ENCODE results near the gene MCHR1. TPM values are rescaled to one million over a fixed set of nuclear protein-coding genes. Genes with fewer than 3 reads are reported as not detected.

The MCHR1 gene
- not detected in 2 replicates for total RNA-seq

- DNase-seq (ENCODE audit: low spot score), result no peak
- peaks cover 31% of the 10 kb centered on the region for H3K4me1 Mint-ChIP-seq (ENCODE audit: low read depth)
- H3K36me3 Mint-ChIP-seq (ENCODE audit: low read depth), result no peaks in the 10 kb centered on the region
- intact Hi-C loops (cut with micrococcal nuclease), result no loop called here
- no peaks in the 10 kb centered on the region for H3K9me3 Mint-ChIP-seq
- no peak within 1 kb of the TSS for H3K4me3 Mint-ChIP-seq
- peak within 1 kb of the TSS; percentile 12 for H3K27ac Mint-ChIP-seq
- peaks cover 12% of the 10 kb centered on the region for H3K27me3 Mint-ChIP-seq (ENCODE audit: insufficient read depth)
These were observed at the start of gene MCHR1 for GRCh38 chr22:40679249-40679963. Gene MCHR1 (plus strand): TSS chr22:40679484. CDS start chr22:40679653, 169 bp downstream.

DNA sequence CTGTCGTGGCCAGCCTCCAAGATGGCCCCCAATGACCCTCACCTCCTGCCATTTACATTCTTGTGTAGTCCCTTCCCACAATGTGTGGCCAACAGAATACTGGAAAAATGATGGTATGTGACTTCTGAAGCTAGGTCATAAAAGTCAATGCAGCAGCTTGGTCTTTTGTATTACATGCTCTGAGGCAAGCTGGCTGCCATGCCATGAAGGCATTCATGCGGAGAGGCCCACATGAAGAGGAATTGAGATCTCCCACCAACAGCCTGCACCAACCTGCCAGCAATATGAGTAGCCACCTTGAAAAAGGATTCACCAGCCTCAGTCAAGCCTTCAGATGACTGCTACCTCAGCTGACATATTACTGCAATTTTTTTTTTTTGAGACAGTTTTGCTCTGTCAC is 47.4 kb upstream of the MCHR1 start:
- peaks cover 2% of the 10 kb centered on the region for H3K36me3 Mint-ChIP-seq (ENCODE audit: low read depth)
- no peaks in the 10 kb centered on the region for H3K27me3 Mint-ChIP-seq (ENCODE audit: insufficient read depth)
- H3K4me3 Mint-ChIP-seq, result no peak overlapping the region
- no peak for DNase-seq (ENCODE audit: low spot score)
- H3K9me3 Mint-ChIP-seq, result no peaks in the 10 kb centered on the region
- H3K27ac Mint-ChIP-seq, result no peak overlapping the region
- H3K4me1 Mint-ChIP-seq (ENCODE audit: low read depth), result peaks cover 51% of the 10 kb centered on the region
- intact Hi-C loops (cut with micrococcal nuclease), result loop anchor here (10.0 kb wide), 2 partner anchors 587 to 727 kb away; partner anchors contain the start of gene GRAP2

GRCh38 chr22:40633036-40633435 is 46.2 kb upstream of the MCHR1 start:
- no peak overlapping the region for H3K4me3 Mint-ChIP-seq
- no peak overlapping the region for H3K27ac Mint-ChIP-seq
- intact Hi-C loops (cut with micrococcal nuclease), result loop anchor here (10.0 kb wide), 2 partner anchors 588 to 728 kb away; partner anchors contain the start of gene GRAP2
- peaks cover 45% of the 10 kb centered on the region for H3K4me1 Mint-ChIP-seq (ENCODE audit: low read depth)
- H3K36me3 Mint-ChIP-seq (ENCODE audit: low read depth), result peaks cover 3% of the 10 kb centered on the region
- no peak for DNase-seq (ENCODE audit: low spot score)
- H3K27me3 Mint-ChIP-seq (ENCODE audit: insufficient read depth), result no peaks in the 10 kb centered on the region
- H3K9me3 Mint-ChIP-seq, result no peaks in the 10 kb centered on the region

DNA sequence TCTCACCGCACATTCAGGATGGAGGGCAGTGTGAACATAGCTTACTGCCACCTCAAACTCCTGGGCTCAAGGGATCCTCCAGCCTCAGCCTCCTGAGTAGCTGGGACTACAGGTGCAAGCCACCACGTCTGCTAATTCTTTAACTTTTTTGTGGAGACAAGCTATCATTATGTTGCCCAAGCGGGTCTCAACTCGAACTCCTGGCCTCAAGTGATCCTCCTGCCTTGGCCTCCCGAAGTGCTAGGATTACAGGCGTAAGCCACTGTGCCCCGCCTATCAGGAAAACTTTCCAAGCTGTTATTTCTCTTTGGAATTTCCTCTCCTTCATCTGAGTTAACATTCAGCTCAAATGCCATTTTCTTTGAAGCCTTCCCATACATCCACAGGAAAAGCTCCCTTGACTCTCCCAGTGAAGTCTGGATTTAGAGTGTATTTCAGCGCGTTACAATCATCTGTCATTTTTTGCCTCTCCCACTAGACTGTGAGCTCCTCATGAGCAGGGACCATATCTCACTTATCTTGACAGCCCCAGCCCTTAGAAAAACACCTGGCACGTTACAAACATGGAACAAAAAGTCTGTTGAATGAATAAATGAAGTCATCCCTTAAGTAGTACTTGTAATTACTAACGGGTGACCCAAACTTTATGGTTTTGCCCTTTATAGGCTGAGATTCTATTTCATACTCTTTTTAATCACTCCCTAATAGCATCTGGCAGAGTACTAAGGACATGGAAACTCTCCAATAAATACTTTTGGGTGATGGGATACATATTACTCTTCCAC is 45.0 kb upstream of the MCHR1 start:
- Mint-ChIP-seq H3K27ac (no peak overlapping the region), H3K4me1 (ENCODE audit: low read depth) (peaks cover 35% of the 10 kb centered on the region), H3K9me3 (no peaks in the 10 kb centered on the region), H3K27me3 (ENCODE audit: insufficient read depth) (no peaks in the 10 kb centered on the region), H3K36me3 (ENCODE audit: low read depth) (peaks cover 3% of the 10 kb centered on the region), H3K4me3 (peak overlapping the region; percentile 91)
- DNase-seq (ENCODE audit: low spot score), result no peak
- intact Hi-C loops (cut with micrococcal nuclease), result loop anchor here (10.0 kb wide), 2 partner anchors 590 to 730 kb away; partner anchors contain the start of gene GRAP2

DNA sequence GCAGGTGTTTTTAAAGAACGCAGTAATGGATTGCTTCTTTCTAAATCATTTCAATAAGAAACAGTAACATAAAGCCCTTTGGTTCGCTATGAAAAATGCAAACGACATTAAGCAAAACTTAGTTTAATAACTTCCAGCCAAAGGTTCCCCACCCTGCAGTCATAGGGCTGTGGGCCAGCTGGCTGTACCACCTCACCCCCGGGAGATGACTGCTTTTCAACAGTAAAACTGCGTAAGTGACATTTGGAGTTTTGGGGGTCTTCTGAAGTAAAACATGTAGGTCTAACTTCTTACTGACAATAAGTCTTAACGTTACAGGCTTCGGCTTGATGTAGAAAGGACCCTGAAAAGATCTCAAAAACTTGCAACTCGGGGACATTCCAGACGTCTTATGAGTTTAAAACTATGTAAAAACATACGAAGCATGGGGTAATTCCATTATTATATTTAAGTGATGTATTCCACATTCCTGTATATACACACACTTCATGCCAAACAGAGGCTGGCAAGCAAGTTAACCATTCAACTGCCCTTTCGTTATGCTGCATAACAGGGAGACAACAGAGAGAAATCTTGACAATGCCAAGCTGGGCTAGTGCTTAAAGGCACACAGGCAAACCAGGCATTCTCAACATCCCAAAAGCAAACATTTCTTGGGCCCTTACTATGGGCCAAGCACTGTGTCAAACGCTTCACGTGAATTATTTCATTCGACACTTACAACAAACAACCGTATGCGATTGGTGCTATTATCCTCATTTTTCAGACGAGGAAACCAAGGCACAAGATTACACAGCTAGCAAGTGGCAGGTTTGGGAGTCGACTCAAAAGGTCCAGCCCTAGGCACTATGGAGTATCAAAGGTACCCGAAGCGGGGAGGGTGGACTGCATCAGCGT is 44.0 kb upstream of the MCHR1 start:
- peak overlapping the region; percentile 40 for H3K27ac Mint-ChIP-seq
- H3K4me1 Mint-ChIP-seq (ENCODE audit: low read depth), result peaks cover 35% of the 10 kb centered on the region
- DNase-seq (ENCODE audit: low spot score), result no peak
- H3K36me3 Mint-ChIP-seq (ENCODE audit: low read depth), result peaks cover 3% of the 10 kb centered on the region
- H3K4me3 Mint-ChIP-seq, result peak overlapping the region; percentile 91
- no peaks in the 10 kb centered on the region for H3K9me3 Mint-ChIP-seq
- intact Hi-C loops (cut with micrococcal nuclease), result loop anchor here (5.0 to 10.0 kb wide), 3 partner anchors 317 to 730 kb away; partner anchors contain the start of genes GRAP2 and RBX1
- H3K27me3 Mint-ChIP-seq (ENCODE audit: insufficient read depth), result no peaks in the 10 kb centered on the region

GRCh38 chr22:40635940-40636379 is 43.3 kb upstream of the MCHR1 start:
- no peak for DNase-seq (ENCODE audit: low spot score)
- Mint-ChIP-seq H3K4me3 (peak overlapping the region; percentile 91), H3K4me1 (ENCODE audit: low read depth) (peaks cover 32% of the 10 kb centered on the region), H3K27me3 (ENCODE audit: insufficient read depth) (no peaks in the 10 kb centered on the region), H3K27ac (peak overlapping the region; percentile 40), H3K36me3 (ENCODE audit: low read depth) (peaks cover 3% of the 10 kb centered on the region), H3K9me3 (no peaks in the 10 kb centered on the region)
- intact Hi-C loops (cut with micrococcal nuclease), result loop anchor here (1.0 to 10.0 kb wide), 13 partner anchors 10 to 1103 kb away; partner anchors contain the start of genes GRAP2, RANGAP1, RBX1 and RPS19BP1

GRCh38 chr22:40636380-40637182 is 42.7 kb upstream of the MCHR1 start, which contains the start of gene MRTFA:
Gene MRTFA (minus strand): TSS chr22:40636719.
- peaks cover 27% of the 10 kb centered on the region for H3K4me1 Mint-ChIP-seq (ENCODE audit: low read depth)
- H3K4me3 Mint-ChIP-seq, result peak within 1 kb of the TSS; percentile 94
- H3K27me3 Mint-ChIP-seq (ENCODE audit: insufficient read depth), result no peaks in the 10 kb centered on the region
- H3K27ac Mint-ChIP-seq, result peak within 1 kb of the TSS; percentile 94
- H3K36me3 Mint-ChIP-seq (ENCODE audit: low read depth), result peaks cover 3% of the 10 kb centered on the region
- peak; percentile 100 for DNase-seq (ENCODE audit: low spot score)
- intact Hi-C loops (cut with micrococcal nuclease), result loop anchor here (1.0 to 10.0 kb wide), 15 partner anchors 10 to 1104 kb away; partner anchors contain the start of genes GRAP2, RANGAP1, RBX1 and RPS19BP1
- no peaks in the 10 kb centered on the region for H3K9me3 Mint-ChIP-seq

DNA sequence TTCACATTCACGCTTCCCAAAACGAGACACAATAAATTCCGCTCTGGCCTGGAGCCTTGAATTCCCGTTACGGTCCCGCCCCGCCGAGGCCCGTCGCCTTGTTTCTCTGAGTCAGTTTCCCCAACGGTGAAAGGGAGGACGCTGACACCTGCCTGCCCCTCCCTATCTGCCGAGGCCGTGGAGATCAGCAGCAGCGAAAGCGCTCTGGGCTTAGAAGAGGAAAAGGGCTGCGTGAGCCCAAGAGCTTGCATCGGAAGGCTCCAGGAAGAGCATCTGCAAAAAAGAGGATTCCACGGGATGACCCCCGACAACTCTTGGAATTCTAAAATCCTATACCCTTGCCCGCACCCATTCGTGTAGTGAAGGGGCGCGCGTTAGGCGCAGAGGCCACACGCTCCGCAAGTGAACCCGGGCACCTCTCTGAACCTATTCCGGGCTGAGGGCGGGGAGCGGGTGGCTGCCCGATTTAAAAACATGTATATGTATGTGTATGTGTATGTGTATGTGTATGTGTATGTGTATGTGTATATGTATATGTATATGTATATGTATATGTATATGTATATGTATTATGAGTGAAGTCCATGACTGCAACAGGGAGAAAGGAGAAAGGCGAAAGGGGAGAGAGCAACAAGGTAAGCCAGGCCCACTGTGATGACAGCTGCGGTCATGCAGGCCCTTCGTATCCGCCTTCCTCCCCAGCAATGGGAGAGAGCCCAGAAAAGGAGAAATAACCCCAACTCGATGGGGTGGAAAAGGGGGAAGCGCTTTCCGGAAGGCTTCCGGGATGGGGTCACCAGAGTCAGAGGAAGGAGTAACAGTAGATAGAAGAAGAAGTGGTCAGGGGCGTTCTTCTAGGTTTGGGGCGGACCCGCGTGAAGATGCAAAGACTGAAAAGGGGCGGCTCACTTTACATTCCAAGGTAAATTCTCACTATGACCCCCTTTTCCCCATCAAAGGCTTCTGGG is 41.8 kb upstream of the MCHR1 start:
- H3K4me1 Mint-ChIP-seq (ENCODE audit: low read depth), result peaks cover 23% of the 10 kb centered on the region
- intact Hi-C loops (cut with micrococcal nuclease), result loop anchor here (1.0 to 10.0 kb wide), 11 partner anchors 15 to 1105 kb away; partner anchors contain the start of genes GRAP2, RBX1, RPS19BP1 and SGSM3
- H3K27me3 Mint-ChIP-seq (ENCODE audit: insufficient read depth), result no peaks in the 10 kb centered on the region
- DNase-seq (ENCODE audit: low spot score), result peak; percentile 29
- H3K4me3 Mint-ChIP-seq, result peak overlapping the region; percentile 94
- no peaks in the 10 kb centered on the region for H3K9me3 Mint-ChIP-seq
- peak overlapping the region; percentile 94 for H3K27ac Mint-ChIP-seq
- H3K36me3 Mint-ChIP-seq (ENCODE audit: low read depth), result peaks cover 1% of the 10 kb centered on the region

GRCh38 chr22:40638261-40638660 is 41.0 kb upstream of the MCHR1 start:
- H3K36me3 Mint-ChIP-seq (ENCODE audit: low read depth), result peaks cover 1% of the 10 kb centered on the region
- H3K27me3 Mint-ChIP-seq (ENCODE audit: insufficient read depth), result no peaks in the 10 kb centered on the region
- H3K4me3 Mint-ChIP-seq, result no peak overlapping the region
- intact Hi-C loops (cut with micrococcal nuclease), result loop anchor here (5.0 to 10.0 kb wide), 3 partner anchors 314 to 733 kb away; partner anchors contain the start of genes GRAP2 and RBX1
- no peak overlapping the region for H3K27ac Mint-ChIP-seq
- DNase-seq (ENCODE audit: low spot score), result no peak
- H3K4me1 Mint-ChIP-seq (ENCODE audit: low read depth), result peaks cover 23% of the 10 kb centered on the region
- H3K9me3 Mint-ChIP-seq, result no peaks in the 10 kb centered on the region

DNA sequence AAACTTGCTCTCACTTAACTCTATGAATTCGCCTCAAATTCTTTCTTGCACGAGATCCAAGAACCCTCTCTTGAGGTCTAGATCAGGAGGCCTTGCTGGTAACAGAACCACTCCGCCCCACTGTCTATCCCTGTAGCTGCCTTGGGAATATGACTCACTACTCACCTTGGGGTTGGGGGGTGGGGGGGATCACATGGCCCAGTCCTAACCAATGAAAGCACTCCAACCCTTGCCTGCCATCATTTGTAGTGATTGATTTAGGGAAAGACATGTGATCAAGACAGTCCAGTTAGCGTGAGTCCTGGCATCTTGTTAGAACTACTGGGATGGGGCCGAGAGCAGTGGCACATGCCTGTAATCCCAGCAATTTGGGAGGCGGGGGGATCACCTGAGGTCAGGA is 38.0 kb upstream of the MCHR1 start:
- no peaks in the 10 kb centered on the region for H3K27me3 Mint-ChIP-seq (ENCODE audit: insufficient read depth)
- intact Hi-C loops (cut with micrococcal nuclease), result no loop called here
- DNase-seq (ENCODE audit: low spot score), result no peak
- H3K9me3 Mint-ChIP-seq, result no peaks in the 10 kb centered on the region
- H3K27ac Mint-ChIP-seq, result no peak overlapping the region
- H3K4me3 Mint-ChIP-seq, result no peak overlapping the region
- peaks cover 10% of the 10 kb centered on the region for H3K4me1 Mint-ChIP-seq (ENCODE audit: low read depth)
- H3K36me3 Mint-ChIP-seq (ENCODE audit: low read depth), result peaks cover 1% of the 10 kb centered on the region

Measured in activated T-helper 1 cell treated with anti-CD3 and anti-CD28 coated beads, Interleukin-12 subunit alpha, Interleukin-12 subunit beta, Interleukin-2, Interleukin-4 antibody, amounts not matched to agents 30 ng/mL and 10 ng/mL and 1 ng/mL, durations not matched to agents 14 hours and 24 hours and 36 hours (primary cell).